Natural killer cell (primary cell): Measurements from ENCODE around the gene DHX58. TPM values are rescaled to one million over a fixed set of nuclear protein-coding genes. Genes with fewer than 3 reads are reported as not detected.

Experiments used
- ATAC-seq, 3 donors: fragments of 150-1000 bp in 2 of 3; fragments of 200-7000 bp in 1 of 3; cut with Tn5 transposase; 1 replicate in 1 of 3; 2 replicates in 2 of 3; pipeline ENCODE4 v1.10.0; 2021; ENCODE audit warnings: mild to moderate bottlenecking in 2 of 3, moderate library complexity in 2 of 3
- DNase-seq, 2 donors: peaks; one replicate each; pipeline versions ENCODE4 v3.0.0 to v3.0.0-alpha.2; 2013 to 2021; ENCODE audit warnings: mixed read lengths in 1 of 2
- H3K27ac ChIP-seq: one replicate; pipeline ENCODE4 v1.5.1; 2013; ENCODE audit warnings: mild to moderate bottlenecking, low read length
- H3K27me3 ChIP-seq: one replicate; pipeline ENCODE4 v1.6.1; 2013; ENCODE audit warnings: low read length; ENCODE audit not compliant: control insufficient read depth, insufficient read depth
- H3K36me3 ChIP-seq: one replicate; pipeline ENCODE4 v1.6.1; 2013; ENCODE audit warnings: low read length; ENCODE audit not compliant: control insufficient read depth, insufficient read depth
- H3K4me1 ChIP-seq: one replicate; pipeline ENCODE4 v1.6.1; 2013; ENCODE audit warnings: low read length; ENCODE audit not compliant: control insufficient read depth, insufficient read depth
- H3K4me3 ChIP-seq: one replicate; pipeline ENCODE4 v1.5.1; 2013; ENCODE audit warnings: low read length
- H3K9me3 ChIP-seq: one replicate; pipeline ENCODE4 v1.6.1; 2013; ENCODE audit warnings: low read length; ENCODE audit not compliant: control insufficient read depth, insufficient read depth
- H3K27ac Mint-ChIP-seq, 2 donors: one replicate each; pipeline ENCODE4 v1.8.0; 2022; ENCODE audit warnings: mild to moderate bottlenecking in 2 of 2, mixed read lengths in 2 of 2, moderate library complexity in 1 of 2
- H3K27me3 Mint-ChIP-seq, 2 donors: one replicate each; pipeline ENCODE4 v1.8.0; 2022; ENCODE audit warnings: low read depth in 2 of 2, mixed read lengths in 2 of 2
- H3K36me3 Mint-ChIP-seq: one replicate; pipeline ENCODE4 v1.8.0; 2022; ENCODE audit warnings: mixed read lengths
- H3K4me1 Mint-ChIP-seq, 2 donors: one replicate each; pipeline ENCODE4 v1.8.0; 2022; ENCODE audit warnings: mixed read lengths in 2 of 2
- H3K4me3 Mint-ChIP-seq: one replicate; pipeline ENCODE4 v1.8.0; 2022; ENCODE audit warnings: mild to moderate bottlenecking, moderate library complexity, mixed read lengths
- H3K9me3 Mint-ChIP-seq, 2 donors: one replicate each; pipeline ENCODE4 v1.8.0; 2022; ENCODE audit warnings: mixed read lengths in 2 of 2
- whole genome bisulfite sequencing: methylation state at CpG from one replicate; pipeline ENCODE4 v1.1.7; 2013; ENCODE audit warnings: missing lambda C conversion rate; ENCODE audit not compliant: insufficient coverage; 5-methylcytosine and 5-hydroxymethylcytosine counted together
- intact Hi-C: fragments of 100-400 bp; cut with micrococcal nuclease; formaldehyde crosslinking; loops from one replicate; pipeline ENCODE4 v1.14.2; 2022
- total RNA-seq, 4 donors: library from RNA; stranded (reverse); fragments of 120-200 nt in 1 of 4; gene quantifications; one replicate each; pipeline versions ENCODE4 v1.2.3 to v1.2.4, GENCODE V29; 2013 to 2022
- TF ChIP-seq, protein P1 (sequence below): fragments of 200-600 bp; IDR thresholded peaks from one replicate; pipeline ENCODE4 v1.8.0; 2022; ENCODE audit warnings: antibody characterized with exemption

Gene DHX58
- total RNA-seq, 3 donors from 2014 or later (not counting 1 experiment from before 2014, with no cell fraction given), result 22.0 to 29.0 (median 24.5) TPM

DNA sequence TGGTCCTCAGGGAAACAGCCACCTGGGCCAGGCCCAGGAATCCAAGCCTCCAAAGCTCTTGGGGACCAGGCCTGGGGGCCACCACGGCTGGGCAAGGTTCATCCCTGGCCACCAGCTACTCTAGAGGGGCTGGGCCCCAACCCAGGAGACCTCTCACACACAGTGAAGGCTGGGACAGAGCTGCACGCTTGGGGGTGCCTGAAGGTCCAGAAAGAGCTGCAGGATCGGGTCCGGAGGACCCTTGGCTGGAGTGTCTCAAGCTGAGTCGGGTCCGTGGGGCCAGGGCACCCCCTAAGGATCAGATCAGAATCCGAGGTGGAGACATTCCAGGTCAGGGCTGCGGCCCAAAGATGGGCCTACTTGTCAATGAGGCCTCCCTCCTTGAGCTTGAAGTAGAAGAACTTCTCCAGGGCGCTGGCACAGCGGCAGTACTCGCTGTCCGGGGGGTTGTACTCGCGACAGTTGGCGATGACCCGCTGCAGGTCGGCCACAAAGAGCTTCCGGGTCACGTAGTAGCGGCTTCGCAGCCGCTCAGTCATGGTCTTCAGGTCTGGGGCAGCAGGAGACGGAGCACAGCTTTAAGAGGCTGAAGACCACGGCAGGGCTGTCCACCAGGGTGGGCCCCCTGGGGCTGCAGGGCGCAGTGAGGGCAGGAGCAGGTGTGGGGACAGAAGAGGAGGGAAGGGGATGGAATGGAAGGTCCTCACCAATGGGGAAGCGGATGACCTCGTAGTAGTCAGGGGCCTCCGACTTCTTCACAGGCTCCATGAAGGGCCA is 967 bp upstream of the DHX58 start:
- intact Hi-C loops, result no loop called here
- H3K36me3 Mint-ChIP-seq, result no peaks in the 10 kb centered on the region
- TF ChIP-seq, protein P1, sequence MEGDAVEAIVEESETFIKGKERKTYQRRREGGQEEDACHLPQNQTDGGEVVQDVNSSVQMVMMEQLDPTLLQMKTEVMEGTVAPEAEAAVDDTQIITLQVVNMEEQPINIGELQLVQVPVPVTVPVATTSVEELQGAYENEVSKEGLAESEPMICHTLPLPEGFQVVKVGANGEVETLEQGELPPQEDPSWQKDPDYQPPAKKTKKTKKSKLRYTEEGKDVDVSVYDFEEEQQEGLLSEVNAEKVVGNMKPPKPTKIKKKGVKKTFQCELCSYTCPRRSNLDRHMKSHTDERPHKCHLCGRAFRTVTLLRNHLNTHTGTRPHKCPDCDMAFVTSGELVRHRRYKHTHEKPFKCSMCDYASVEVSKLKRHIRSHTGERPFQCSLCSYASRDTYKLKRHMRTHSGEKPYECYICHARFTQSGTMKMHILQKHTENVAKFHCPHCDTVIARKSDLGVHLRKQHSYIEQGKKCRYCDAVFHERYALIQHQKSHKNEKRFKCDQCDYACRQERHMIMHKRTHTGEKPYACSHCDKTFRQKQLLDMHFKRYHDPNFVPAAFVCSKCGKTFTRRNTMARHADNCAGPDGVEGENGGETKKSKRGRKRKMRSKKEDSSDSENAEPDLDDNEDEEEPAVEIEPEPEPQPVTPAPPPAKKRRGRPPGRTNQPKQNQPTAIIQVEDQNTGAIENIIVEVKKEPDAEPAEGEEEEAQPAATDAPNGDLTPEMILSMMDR, result no peak
- H3K9me3 ChIP-seq, result no peaks in the 10 kb centered on the region
- no peaks in the 10 kb centered on the region for H3K27me3 ChIP-seq
- peak overlapping the region; percentile 78 for H3K27ac ChIP-seq
- peaks cover 5 to 25% of the 10 kb centered on the region in 2 donors for H3K4me1 Mint-ChIP-seq
- 96% methylated on average over 28 of the region's 28 CpGs for WGBS
- H3K27me3 Mint-ChIP-seq, result no peaks in the 10 kb centered on the region
- H3K36me3 ChIP-seq, result peaks cover 14% of the 10 kb centered on the region
- H3K4me3 Mint-ChIP-seq, result no peak overlapping the region
- H3K4me3 ChIP-seq, result no peak overlapping the region
- no peak for DNase-seq
- ATAC-seq, result no peak
- peak overlapping the region; percentile 89 to 95 for H3K27ac Mint-ChIP-seq
- no peaks in the 10 kb centered on the region for H3K9me3 Mint-ChIP-seq
- H3K4me1 ChIP-seq, result peaks cover 40% of the 10 kb centered on the region

DNA sequence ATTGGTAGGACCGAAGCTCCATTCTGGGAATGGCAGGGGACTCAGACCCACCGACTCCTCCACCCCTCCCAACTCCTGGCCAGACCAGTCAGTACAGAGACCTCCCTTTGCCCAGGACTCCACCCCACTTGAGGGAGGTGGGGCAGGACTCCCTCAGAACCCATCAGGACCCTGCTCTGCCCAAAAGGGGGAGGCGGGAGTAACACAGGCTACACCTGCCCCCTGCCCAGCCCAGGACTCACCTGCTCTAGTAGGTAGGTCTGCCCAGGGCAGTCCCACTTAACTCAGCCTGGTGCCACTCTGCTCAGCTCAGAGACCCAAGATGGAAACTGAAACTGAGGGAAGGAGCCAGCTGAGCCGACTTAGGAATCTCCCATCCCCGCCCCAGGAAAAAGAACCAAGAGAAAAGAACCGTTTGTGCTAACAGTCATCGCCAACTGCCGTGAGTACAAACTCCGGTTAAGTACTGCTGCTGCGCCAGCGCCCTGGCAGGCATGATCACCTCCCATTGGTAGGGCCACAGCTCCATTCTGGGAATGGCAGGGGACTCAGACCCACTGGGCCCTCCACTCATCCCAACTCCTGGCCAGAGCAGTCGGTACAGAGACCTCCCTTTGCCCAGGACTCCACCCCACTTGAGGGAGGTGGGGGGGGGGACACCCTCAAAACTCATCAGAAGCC is 503 bp downstream of the DHX58 start:
- peak overlapping the region; percentile 45 for H3K4me3 ChIP-seq
- peaks cover 50% of the 10 kb centered on the region for H3K4me1 ChIP-seq
- Mint-ChIP-seq H3K4me1 (peaks cover 9 to 31% of the 10 kb centered on the region in 2 donors), H3K36me3 (no peaks in the 10 kb centered on the region), H3K4me3 (peak overlapping the region; percentile 86), H3K9me3 (no peaks in the 10 kb centered on the region), H3K27ac (peak overlapping the region; percentile 89 to 95), H3K27me3 (no peaks in the 10 kb centered on the region)
- H3K27me3 ChIP-seq, result no peaks in the 10 kb centered on the region
- ATAC-seq (peak; percentile 5 to 17 (median 6)), DNase-seq (peak in 1 of 2 donors; percentile 60)
- peaks cover 13% of the 10 kb centered on the region for H3K36me3 ChIP-seq
- peak overlapping the region; percentile 78 for H3K27ac ChIP-seq
- intact Hi-C loops, result loop anchor here (1.0 kb wide), 1 partner anchor 43 kb away; no protein-coding TSS in a partner anchor
- no peaks in the 10 kb centered on the region for H3K9me3 ChIP-seq
- TF ChIP-seq, protein P1, result no peak
- WGBS, result 24% methylated on average over 11 of the region's 12 CpGs

DNA sequence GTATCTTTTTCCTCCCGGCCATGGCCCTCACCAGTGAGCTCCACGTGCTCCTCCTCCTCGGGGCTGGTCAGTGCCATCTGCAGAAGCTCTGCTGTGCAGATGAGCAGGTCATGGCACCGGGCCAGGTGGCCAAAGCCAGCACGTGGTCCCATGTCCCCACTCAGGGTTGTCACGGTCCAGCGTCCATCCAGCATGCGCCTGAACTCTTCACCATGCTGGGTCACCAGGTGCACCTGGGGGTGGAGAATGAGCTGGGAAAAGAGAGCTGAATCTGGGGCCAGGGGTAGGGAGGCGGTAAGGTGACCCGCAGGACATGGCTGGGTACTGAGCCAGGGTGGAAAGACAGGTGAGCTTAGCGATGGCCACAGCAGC is 1.3 kb downstream of the DHX58 start:
- intact Hi-C loops, result no loop called here
- WGBS, result 95% methylated on average over 11 of the region's 11 CpGs
- DNase-seq, result no peak
- H3K4me1 ChIP-seq, result peaks cover 43% of the 10 kb centered on the region
- TF ChIP-seq, protein P1, result no peak
- no peak for ATAC-seq
- H3K27me3 ChIP-seq, result no peaks in the 10 kb centered on the region
- no peak overlapping the region for H3K27ac ChIP-seq
- peaks cover 9 to 29% of the 10 kb centered on the region in 2 donors for H3K4me1 Mint-ChIP-seq
- no peak overlapping the region for H3K4me3 ChIP-seq
- H3K27ac Mint-ChIP-seq, result peak overlapping the region; percentile 5 to 95
- no peaks in the 10 kb centered on the region for H3K27me3 Mint-ChIP-seq
- no peaks in the 10 kb centered on the region for H3K36me3 Mint-ChIP-seq
- no peaks in the 10 kb centered on the region for H3K9me3 ChIP-seq
- H3K36me3 ChIP-seq, result peaks cover 13% of the 10 kb centered on the region
- H3K9me3 Mint-ChIP-seq, result no peaks in the 10 kb centered on the region
- H3K4me3 Mint-ChIP-seq, result no peak overlapping the region
